Ishikawa (cell line): ENCODE data around the gene NRL.

Experiments
- CEBPB ChIP-seq: IDR thresholded peaks from 2 replicates; pipeline ENCODE4 v1.6.1; 2012
- RAD21 ChIP-seq: IDR thresholded peaks from 2 replicates; pipeline ENCODE4 v1.6.1; 2012; ENCODE audit warnings: low read depth
- YY1 ChIP-seq: IDR thresholded peaks from 2 replicates; pipeline ENCODE4 v1.6.1; 2012; ENCODE audit warnings: low read depth
- TF ChIP-seq, protein P1 (sequence below): IDR thresholded peaks from 2 replicates; pipeline ENCODE4 v1.6.1; 2012; ENCODE audit warnings: low read depth, mild to moderate bottlenecking

DNA sequence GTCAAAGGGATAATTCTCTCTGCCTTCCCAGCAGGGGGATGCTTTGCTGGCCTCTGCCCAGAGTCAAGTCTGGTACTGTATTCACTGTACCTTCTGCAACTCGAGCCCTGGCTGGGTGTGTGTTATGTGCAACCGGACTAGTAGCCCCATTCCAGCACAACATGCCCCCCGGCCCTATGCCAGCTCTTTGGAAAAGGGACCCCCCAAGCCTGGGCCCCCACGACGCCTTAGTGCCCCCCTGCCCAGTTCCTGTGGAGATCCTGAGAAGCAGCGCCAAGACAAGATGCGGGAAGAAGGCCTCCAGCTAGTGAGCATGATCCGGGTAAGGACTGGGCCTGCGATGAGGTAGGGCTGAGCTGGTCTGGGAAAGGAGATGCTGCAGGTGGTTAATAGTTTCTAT lies 35.8 kb upstream of the NRL start:
- TF ChIP-seq RAD21 (no peak), CEBPB (no peak), YY1 (no peak)
- TF ChIP-seq, protein P1, sequence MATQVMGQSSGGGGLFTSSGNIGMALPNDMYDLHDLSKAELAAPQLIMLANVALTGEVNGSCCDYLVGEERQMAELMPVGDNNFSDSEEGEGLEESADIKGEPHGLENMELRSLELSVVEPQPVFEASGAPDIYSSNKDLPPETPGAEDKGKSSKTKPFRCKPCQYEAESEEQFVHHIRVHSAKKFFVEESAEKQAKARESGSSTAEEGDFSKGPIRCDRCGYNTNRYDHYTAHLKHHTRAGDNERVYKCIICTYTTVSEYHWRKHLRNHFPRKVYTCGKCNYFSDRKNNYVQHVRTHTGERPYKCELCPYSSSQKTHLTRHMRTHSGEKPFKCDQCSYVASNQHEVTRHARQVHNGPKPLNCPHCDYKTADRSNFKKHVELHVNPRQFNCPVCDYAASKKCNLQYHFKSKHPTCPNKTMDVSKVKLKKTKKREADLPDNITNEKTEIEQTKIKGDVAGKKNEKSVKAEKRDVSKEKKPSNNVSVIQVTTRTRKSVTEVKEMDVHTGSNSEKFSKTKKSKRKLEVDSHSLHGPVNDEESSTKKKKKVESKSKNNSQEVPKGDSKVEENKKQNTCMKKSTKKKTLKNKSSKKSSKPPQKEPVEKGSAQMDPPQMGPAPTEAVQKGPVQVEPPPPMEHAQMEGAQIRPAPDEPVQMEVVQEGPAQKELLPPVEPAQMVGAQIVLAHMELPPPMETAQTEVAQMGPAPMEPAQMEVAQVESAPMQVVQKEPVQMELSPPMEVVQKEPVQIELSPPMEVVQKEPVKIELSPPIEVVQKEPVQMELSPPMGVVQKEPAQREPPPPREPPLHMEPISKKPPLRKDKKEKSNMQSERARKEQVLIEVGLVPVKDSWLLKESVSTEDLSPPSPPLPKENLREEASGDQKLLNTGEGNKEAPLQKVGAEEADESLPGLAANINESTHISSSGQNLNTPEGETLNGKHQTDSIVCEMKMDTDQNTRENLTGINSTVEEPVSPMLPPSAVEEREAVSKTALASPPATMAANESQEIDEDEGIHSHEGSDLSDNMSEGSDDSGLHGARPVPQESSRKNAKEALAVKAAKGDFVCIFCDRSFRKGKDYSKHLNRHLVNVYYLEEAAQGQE, result no peak
